Right renal pelvis (tissue), 4 donors: ENCODE results near the gene NOXA1. TPM values are rescaled to one million over a fixed set of nuclear protein-coding genes. Genes with fewer than 3 reads are reported as not detected.

Experiments
- DNase-seq, 4 donors: peaks; one replicate each; pipeline ENCODE4 v3.0.0-alpha.2; 2013; ENCODE audit warnings: low read depth in 4 of 4, low spot score in 3 of 4, missing footprints in 1 of 4
- polyA plus RNA-seq, 4 donors: library from polyadenylated mRNA; unstranded; fragments of 120-200 nt; gene quantifications; one replicate each; pipeline ENCODE4 v1.2.1, GENCODE V29; 2013; ENCODE audit not compliant: insufficient read length in 4 of 4

The NOXA1 gene
- polyA plus RNA-seq, 4 donors = 5.7 to 10.1 (median 6.2) TPM

DNA sequence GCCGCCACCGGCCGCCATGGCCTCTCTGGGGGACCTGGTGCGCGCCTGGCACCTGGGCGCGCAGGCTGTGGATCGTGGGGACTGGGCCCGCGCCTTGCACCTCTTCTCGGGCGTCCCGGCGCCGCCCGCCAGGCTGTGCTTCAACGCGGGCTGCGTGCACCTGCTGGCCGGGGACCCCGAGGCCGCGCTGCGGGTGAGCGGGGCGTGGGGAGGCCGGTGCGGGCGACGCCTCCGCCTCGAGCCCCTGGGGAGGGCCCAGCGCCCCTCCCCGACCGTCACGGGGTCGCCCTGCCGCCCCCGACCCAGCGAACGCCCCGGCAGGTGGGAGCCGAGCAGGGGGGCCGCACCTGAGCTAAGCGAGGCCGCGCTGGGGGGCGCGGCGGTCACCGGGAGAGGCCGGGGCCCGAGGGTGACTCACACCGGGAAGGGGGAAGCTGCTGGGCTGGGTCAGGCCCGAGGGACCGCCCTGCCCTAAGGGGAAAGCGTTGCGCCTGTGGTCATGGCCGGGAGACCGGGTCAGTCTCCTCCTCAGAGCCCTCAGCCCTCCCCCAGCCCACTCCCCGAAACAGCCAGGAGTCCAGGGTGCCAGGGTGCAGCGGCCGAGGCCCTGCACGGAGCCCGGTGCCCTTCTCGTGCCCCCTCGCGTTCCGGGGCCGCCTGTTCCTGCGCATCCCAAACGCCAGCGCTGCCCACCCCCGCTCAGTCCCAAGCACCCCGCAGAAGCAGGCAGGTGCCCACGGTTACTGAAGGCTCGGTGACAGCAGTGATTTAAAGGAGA, 510 bp downstream of the NOXA1 start:
- no peak for DNase-seq

DNA sequence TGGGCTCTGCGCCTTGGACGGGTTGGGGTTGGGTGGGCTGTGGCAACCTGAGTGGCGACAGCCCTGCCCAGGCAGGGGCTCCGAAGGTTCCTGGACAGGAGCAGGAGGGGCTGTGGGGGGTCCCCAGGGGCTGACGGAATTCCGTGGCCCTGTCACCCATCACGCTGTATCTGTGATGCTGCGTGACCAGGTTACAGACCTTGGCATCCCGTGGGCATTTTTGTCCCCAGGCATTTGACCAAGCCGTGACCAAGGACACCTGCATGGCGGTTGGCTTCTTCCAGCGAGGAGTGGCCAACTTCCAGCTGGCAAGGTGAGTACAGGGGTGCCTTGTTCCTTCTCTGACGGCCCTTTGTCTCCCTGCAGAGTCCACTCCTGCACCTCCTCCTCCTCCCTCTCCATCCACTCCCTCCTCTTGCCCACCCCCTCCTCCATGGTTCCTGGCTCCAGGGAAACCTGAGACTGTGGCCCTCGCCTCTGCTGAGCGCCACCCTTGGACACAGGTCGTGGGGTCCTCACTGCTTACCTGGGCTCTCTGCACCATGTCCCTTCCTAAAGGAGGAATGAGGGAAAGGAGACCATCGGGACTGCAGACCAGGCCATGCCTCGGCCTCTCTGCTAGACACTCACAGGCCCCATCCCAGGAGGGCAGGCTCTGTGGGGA, 3.0 kb downstream of the NOXA1 start:
- DNase-seq = no peak

DNA sequence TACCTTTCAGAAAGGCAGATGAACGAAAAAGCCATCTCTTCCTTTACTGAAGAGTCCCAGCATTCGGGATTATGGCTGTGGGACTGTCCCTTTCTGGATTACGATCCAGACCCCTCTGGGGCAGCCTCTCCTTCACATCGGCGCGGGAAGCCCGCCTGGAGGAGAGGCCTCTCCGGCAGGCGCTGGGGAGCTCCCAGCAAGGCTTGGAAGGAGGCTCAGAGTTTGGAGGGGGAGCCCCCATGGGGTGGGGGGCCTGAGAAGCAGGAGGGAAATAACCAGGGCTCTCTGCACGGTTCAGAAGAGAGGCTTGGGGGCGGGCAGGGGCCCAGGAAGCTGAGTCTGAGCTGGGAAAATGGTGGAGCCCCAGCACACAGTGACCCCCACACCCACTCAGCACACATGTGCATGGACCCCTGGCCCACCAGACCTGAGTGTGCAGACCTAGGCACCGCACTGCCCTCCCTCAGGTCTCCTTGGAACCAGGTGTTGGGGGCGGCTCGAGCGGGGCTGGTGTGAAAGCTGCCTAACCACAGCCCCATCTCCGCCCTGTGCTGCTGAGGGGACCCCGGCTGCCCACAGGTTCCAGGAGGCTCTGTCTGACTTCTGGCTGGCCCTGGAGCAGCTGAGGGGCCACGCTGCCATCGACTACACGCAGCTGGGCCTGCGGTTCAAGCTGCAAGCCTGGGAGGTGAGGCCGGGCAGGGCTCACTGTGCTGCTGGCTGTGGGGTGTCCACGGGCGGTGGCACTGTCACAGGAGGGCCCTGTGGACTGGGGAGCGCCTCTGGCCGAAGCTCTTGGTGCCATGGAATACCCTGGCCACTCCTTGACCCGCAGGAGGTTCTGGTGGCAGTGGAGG, 4.5 kb downstream of the NOXA1 start:
- no peak for DNase-seq

DNA sequence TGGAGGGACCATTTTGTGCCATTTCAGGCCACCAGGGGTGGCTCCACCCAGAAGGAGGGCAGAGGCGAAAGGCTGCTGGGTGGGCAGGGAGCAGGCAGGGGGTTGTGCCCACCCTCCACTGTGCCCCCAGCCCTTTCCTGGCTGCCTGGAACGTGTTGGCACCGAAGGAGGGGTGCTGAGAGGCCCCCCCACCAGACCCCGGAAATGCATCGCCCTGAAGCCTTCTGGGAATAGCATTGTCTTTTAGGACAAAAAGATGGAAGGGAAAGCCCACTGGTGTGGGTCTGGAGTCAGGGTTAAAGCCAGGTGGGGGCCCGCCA, 5.1 kb downstream of the NOXA1 start:
- no peak for DNase-seq

DNA sequence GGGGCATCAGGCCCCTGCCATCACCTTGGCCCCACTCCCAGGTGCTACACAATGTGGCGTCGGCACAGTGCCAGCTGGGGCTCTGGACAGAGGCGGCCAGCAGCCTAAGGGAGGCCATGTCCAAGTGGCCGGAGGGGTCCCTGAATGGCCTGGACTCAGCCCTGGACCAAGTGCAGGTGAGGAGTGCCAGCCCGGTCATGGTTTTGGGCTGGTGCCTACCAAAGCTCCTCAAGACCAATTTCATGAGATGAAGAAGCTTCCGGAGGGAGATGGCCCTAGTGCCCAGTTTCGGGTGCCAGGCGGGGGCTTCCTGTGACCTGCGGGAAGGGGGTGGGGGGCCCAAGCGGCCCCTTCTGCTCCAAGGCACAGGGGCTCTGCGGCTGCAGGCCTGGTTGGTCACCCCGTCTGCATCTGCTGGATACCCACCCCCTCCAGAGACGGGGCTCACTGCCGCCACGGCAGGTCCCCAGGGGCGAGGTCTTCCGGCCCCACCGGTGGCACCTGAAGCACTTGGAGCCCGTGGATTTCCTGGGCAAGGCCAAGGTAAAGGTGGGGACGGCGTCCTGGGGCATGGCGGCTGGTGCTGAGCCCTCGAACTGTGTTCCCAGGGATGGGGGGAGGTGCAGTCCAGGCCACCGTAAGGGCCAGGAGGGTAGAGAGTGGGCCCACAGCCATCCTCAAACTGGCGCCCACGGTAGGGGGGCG, 5.8 kb downstream of the NOXA1 start:
- no peak for DNase-seq

DNA sequence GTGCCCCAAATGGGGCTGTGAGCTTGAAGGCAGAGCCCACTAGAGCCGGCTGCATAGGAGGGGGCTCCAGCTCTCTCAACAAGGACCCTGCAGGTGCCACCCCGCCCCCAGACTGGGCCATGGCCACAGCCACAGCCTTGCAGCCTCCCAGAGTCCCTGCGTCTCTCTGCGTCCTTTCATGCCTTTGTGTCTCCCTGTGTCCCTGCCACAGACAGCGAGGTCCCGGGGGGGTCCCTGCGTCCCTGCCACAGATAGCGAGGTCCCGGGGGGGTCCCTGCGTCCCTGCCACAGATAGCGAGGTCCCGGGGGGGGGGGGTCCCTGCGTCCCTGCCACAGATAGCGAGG, 6.3 kb downstream of the NOXA1 start:
- no peak for DNase-seq

DNA sequence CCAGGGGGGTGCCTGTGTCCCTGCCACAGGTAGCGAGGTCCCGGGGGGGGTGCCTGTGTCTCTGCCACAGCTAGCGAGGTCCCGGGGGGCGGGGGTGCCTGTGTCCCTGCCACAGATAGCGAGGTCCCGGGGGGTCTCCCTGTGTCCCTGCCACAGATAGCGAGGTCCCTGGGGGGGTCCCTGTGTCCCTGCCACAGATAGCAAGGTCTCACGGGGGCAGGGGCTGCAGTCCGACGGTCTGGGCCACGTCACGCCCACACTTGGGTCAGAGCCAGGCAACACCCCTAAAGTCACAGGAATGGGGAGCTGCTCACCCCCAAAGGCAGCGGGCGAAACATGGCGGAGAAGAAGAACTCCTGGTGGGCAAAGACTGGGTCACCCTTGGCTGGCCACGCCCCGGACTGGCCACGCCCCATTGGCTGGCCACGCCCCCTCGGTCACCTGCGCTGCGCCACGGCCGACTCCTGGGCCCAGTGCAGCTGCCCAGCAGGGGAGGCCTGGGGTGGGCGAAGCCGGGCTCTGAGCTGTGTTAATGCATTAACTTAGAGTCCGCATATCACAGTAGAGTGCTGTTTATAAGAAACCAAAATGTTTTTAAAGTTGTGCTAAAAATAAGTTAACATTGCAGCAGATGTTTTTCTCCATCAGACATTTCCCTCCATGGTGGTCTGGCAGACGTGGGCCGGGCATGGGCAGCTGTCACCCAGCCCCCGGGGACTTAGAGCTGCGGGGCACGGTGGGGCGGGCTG, 7.0 kb downstream of the NOXA1 start:
- no peak for DNase-seq

DNA sequence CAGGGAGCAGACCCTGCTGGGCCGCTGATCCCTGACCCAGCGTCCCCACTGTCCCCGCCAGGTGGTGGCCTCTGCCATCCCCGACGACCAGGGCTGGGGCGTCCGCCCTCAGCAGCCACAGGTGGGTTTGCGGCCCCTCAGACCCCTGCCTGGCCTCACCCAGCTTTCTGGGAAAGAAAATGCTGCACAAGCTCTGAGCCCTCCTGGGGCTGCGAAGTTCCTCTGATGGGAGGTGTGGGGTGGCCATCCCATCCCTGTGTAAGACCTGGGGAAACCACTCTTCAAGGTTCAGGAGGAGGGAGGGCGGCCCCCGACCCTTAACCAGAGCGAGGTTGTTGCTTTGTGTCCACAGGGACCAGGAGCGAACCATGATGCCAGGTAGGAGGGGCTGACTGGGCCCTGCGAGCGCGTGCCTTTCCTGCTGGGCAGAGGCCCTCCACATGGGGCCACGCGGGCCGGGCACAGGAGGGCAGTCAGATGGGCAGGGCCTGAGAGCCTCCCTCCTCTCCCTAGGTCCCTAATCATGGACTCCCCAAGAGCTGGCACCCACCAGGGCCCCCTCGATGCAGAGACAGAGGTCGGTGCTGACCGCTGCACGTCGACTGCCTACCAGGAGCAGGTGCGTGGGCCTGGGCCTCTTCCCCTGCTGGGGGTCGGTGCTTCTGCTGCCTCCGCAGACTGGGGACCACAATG, 7.7 kb downstream of the NOXA1 start:
- DNase-seq = no peak

DNA sequence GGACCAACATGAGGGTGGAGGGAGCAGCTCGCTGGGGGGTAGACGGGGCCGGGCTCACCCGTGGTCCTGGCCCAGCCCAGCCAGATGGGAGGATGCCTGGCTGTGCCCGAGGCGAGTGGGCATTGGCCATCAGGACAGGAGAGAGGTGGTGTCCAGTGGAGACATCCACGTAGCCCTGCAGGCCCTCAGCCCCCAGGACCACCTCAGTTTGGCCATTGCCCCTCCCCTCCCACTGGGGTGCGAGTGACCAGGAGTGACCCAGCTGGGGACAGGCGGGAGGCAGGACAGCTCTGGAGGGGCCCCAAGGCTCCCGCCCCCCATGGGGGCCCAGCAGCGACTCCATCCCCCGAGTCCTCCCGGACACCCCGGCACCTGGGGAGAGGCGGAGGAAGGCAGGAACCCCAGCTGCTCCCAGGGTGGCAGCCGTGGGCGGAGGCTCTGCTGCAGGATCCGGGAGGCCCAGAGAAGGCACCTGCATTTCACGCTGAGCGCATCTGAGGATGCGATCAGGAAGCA, 8.3 kb downstream of the NOXA1 start:
- DNase-seq = no peak

DNA sequence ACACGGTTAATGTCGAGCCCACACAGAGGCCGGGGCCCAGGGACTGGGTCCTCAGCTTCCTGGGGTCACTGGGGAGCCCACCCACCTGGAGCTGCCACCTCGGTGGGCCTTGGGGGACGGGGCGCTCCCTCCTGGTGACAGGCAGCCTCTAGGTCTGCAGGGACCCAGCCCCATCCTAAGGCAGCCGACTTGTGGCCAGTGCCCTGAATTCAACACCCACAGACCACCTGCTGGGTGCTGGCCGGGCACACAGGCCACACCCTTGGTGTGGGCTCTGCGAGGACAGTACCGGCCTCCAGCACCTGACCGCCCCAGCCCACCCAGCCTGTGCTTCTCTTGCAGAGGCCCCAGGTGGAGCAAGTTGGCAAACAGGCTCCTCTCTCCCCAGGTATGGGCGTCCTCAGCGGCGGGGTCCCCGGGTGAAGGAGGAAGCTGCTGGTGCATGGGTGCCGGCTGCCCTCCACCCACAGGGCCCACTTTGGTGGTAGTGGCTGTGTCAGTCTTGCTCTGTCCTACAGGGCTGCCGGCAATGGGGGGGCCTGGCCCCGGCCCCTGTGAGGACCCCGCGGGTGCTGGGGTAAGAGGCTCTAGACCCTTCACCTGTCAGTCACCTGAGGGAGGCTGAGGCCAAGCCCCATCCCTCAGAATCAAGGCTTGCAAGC, 9.6 kb downstream of the NOXA1 start:
- no peak for DNase-seq

DNA sequence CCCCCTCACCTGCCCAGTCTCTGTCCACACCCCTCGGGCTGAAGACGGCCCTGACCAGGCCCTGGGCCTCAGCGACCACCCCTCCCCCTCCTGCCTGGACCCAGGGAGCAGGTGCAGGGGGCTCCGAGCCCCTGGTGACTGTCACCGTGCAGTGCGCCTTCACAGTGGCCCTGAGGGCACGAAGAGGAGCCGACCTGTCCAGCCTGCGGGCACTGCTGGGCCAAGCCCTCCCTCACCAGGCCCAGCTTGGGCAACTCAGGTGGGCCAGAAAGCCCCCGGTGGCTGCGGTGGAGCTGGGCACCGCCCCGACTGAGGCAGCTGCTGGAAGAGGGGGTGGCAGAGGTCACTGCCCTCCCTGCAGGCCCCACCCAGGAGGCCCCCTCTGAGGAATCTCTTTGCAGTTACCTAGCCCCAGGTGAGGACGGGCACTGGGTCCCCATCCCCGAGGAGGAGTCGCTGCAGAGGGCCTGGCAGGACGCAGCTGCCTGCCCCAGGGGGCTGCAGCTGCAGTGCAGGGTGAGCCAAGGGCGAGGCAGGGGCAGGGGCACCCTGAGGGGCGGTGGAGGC, 10.2 kb downstream of the NOXA1 start:
- DNase-seq = no peak

DNA sequence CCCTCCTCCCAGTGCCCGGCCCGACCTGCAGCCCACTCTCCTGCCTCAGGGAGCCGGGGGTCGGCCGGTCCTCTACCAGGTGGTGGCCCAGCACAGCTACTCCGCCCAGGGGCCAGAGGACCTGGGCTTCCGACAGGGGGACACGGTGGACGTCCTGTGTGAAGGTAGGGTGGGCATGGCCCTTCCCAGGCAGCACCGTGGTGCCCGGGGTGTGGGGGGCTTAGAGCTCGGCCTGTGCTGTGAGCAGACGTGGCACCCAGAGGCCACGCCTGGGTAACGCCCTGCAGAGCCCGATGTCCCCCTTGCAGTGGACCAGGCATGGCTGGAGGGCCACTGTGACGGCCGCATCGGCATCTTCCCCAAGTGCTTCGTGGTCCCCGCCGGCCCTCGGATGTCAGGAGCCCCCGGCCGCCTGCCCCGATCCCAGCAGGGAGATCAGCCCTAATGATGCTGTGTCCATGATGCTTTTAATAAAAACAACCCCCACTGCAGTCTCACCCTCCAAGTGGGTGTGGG, 10.8 kb downstream of the NOXA1 start:
- DNase-seq = no peak

DNA sequence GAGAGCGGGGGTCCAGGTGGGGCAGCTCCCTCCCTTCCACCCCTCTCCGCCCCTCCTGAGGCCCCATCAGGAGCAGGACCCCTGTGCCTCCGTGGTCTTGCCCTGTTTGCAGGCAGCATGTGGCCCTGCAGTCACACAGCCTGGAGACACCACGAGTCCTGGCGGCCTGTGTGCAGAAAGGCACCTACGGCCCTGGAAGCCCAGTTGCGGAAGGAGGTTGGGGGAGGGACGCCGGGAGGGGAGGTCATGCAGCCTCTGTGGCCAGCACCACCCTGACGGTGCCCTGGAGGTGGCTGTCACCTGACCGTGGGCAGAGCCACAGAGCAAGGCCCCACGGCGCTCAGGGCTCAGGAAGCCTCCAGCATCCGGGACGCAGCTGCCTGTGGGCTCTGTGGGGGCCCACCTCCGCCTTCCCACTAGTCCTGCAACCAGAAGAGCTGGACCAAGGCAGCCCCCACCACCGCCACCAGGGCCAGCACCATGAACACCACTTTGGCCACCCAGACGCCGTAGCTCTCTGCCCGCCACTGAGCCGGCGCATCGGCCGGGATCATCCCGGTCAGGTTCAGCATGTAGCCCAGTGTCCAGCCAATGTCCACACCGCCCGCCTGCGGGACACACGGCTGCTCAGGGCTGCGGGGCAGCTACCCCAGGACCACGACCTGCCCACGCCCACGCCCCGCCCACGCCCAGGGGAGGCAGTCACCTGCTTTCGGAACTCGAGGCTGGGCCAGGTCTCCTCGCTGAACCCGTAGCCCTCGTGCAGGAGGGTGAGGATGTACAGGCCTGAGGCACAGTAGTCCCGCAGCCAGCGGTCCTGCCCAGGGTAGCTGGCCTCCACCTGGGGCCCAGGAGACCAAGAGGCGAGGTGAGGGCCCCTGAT, 11.5 kb downstream of the NOXA1 start:
- no peak for DNase-seq

DNA sequence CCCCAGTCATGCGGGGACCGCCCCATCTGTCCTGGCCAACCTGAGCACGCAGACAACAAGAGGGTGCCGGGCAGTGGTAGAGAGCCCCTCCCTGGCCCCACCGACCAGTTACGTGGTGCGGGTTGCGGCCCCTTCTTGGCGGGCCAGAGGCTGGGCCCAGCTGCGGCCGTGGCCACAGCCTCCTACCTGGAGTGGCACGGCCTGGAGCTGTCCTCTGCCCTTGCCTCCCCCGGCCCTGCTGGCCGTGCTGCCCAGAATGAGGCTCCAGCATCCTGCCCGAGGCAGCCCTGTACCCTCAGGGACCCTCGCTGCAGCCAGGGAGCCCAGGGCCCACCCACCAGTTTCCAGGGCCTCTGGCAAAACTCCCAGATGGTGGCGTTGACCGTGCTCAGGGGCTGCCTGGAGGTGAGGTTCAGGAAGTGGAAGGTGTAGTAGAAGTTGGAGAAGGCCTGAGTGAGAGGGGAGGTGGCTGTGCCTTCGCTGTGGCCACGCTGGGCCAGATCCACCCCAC, 12.2 kb downstream of the NOXA1 start:
- no peak for DNase-seq

DNA sequence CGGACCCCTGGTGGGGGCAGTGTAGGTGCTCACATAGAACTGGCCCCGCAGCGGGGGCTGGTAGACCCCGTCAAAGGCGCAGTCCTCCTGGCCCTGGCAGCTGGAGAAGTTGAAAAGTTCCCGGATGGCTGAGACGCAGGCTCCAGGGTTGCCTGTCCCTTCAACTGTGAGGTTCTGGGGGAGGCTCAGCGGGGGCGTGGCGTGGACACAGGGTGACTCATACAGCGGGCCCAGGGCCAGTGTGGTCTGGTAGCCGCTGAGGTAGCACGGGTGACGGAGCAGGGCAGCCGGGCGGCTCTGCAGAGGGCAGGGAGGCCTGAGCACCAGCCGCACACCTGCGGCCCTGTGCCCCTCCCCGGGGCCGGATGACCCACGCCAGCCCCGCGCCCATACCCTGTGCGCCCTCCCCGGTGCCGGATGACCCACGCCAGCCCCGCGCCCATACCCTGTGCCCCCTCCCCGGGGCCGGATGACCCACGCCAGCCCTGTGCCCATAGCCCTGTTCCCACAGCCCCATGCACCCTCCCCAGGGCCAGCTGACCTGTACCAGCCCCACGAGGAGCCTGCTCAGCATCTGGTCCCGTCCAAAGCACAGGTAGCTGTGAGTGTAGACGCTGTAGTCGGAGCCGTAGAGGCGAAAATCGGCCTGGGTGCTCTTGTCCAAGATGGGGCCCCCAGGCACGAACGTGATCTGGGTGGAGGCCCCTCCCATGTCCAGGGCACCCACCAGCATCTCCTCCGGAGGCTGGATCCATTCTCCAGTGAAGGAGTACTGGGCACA, 13.0 kb downstream of the NOXA1 start:
- no peak for DNase-seq

DNA sequence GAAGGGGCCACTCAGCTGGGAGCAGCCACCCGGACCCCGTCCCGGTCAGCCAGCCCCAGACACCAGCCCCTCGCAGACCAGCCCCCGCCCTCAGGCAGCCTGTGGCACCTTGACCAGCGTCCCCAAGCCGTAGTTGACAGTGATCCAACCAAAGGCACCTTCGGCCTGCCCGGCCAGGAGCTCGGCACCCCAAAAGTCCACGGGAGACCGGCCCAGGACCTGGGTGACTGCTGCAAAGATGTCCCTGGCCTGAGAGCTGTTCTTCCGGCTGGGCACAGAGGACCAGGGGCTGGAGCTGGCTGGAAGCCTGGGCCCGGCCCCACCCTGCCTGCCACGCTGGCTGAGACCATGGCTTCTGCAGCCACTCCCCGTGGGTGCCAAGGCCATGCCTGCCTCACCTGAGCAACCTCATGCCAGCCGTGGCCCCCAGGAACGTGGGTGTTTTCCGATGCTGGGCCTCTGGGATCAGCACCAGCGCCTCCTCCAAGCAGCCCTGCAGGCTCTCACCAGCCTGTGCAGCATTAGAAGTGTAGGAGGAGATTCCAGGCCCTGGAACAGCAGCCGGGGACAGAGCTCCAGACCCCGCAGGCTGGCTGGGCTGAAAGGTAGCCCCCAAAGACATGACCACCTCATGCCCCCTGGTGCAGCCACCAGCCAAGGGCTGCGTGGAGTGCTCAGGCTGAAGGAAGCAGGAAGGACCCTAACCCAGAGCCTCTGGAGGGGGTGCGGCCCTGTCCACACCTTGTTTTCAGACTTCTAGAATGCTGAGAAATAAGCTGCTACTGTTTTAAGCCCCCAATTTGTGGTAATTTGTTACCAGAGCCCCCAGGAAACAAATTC, 13.8 kb downstream of the NOXA1 start:
- DNase-seq = no peak
